GM20000 (cell line): ENCODE measurements around the gene TIPRL.
A peak's percentile ranks its signal among the peaks of the same experiment; 100 is the strongest.
"Not testable (repeated sequence)": the region's sequence is repeated elsewhere in the genome, so short reads cannot be mapped to it uniquely, and the experiment has no call there.

ENCODE experiments used
- DNase-seq: peaks from one replicate; pipeline ENCODE4 v3.0.0; 2012; ENCODE audit warnings: low spot score
- CTCF ChIP-seq: IDR thresholded peaks from 2 replicates; pipeline ENCODE4 v1.5.1; 2012; ENCODE audit warnings: mild to moderate bottlenecking, control low read depth; ENCODE audit errors: extremely low read depth, missing control alignments

The TIPRL gene

GRCh38 chr1:168172250-168172915 lies 6.4 kb upstream of the TIPRL start:
- DNase-seq = no peak

DNA sequence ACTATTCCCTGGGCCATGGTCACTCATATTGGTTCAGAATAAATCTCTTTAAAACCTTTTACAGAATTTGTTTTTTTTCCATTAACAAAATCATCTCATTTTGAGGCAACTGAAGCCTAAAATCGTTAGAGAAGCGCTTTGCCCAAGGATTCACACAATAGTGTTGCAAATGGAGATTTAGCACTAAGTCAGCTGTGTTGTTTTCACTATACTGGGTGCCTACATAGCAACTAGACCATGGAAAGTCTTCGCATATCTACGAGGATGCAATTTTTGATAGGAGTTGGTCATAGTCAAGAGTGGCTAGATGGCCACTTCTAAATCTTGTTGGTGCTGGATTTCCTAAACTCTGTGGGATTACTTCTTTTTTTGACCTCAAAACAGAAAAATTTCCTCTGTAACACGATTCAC lies 530 bp upstream of the TIPRL start:
- no peak for TF ChIP-seq CTCF
- DNase-seq = no peak

More at GRCh38 chr1:168172250-168172915, 6.4 kb upstream of the TIPRL start:
- no peak for TF ChIP-seq CTCF

GRCh38 chr1:168179438-168180147 lies 831 bp downstream of the TIPRL start:
- peak; percentile 32 for DNase-seq
- TF ChIP-seq CTCF = no peak

DNA sequence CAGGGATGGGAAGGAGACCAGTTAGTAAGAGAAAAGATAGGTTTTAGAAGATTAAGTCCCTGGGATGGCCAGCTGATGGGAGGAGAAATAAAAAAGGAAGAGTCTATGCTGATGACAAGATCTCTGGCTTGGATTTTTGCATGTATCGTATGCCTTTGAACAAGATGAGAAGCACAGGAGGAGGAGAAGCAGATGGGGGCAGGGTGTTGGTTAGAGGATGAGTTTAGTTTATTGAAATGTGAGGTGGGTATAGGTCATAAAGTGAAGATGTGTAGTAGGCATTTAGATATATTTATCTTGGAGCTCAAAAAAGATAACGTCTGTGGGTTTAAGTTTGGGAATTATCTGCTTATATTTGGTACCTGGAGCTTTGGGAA lies 1.4 kb downstream of the TIPRL start:
- no peak for TF ChIP-seq CTCF
- no peak for DNase-seq

DNA sequence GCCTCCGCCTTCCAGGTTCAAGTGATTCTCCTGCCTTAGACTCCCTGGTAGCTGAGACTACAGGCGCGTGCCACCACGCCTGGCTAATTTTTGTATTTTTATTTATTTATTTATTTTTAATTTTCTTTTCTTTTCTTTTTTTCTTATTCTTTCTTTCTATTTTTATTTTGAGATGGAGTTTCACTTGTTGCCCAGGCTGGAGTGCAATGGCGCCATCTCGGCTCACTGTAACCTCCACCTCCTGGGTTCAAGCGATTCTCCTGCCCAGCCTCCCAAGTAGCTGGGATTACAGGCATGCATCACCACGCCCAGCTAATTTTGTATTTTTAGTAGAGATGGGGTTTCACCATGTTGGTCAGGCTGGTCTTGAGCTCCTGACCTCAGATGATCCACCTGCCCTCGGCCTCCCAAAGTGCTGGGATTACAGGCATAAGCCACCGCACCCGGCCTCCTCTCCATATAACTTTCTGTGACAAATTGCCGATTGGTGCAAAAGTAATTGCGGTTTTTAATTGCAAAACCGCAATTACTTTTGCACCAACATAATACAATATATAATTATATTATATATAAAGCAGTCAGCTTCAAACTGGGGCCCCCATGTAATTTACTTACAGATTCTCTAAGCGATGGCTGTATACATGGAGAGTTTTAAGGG lies 2.4 kb downstream of the TIPRL start:
- not testable (repeated sequence) for DNase-seq

DNA sequence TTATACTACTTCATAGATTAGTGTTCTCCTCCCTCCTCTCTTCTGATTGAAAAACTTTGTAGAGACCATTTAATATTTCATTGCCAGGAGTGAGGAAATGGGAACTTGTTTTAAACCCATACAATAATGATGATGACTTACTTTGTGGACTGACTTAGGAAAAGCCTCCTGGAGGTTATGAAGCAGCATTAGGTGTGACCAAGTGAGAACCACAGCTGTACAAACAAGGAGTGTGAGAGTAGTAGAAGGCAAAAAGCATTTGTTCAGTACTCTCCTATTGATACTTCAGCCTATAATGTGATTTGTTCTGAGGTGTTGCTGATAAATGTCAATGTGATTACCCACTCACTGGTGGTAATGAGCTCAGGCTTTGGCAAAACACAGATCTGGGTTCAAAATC lies 8.4 kb downstream of the TIPRL start:
- no peak for DNase-seq
- TF ChIP-seq CTCF = no peak

DNA sequence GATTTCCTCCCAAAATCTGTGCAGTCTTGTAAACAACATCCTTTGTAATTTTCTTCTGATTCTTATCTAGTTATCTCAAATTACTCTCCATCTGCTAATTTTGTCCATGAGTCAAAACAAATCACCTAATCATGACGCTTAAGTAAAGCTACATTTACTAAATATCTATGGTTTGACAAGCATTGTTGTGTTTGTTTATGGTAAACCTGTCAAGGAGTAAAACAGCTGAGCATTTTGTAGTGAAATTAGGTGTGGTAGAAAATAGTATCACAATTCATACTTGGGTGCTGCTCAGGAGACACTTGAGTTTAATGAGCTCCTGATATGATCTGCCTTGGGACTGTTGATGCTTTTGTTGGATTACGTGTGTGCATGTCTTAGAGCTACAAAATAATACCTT lies 11.6 kb downstream of the TIPRL start:
- no peak for TF ChIP-seq CTCF
- DNase-seq = no peak
